ENCODE measurements around the gene ZNF527. TPM values are rescaled to one million over a fixed set of nuclear protein-coding genes. Genes with fewer than 3 reads are reported as not detected.
"Not testable (repeated sequence)": the region's sequence is repeated elsewhere in the genome, so short reads cannot be mapped to it uniquely, and the experiment has no call there.

The ZNF527 gene
- 5.7 TPM for total RNA-seq

- DNase-seq (ENCODE audit: low read depth in 2 of 3, low spot score in 2 of 3), result peak; percentile 91 to 98 (median 97)
These were observed at the start of gene ZNF527 for GRCh38 chr19:37370880-37371661. ZNF527 (plus strand) TSS chr19:37371099; CDS start chr19:37374199, 3,100 bp downstream.

- DNase-seq (ENCODE audit: low read depth in 2 of 3, low spot score in 2 of 3), result peak in 1 of 3 donors; percentile 20
These were observed 41.2 kb upstream of the ZNF527 start for GRCh38 chr19:37329686-37330085.

DNA sequence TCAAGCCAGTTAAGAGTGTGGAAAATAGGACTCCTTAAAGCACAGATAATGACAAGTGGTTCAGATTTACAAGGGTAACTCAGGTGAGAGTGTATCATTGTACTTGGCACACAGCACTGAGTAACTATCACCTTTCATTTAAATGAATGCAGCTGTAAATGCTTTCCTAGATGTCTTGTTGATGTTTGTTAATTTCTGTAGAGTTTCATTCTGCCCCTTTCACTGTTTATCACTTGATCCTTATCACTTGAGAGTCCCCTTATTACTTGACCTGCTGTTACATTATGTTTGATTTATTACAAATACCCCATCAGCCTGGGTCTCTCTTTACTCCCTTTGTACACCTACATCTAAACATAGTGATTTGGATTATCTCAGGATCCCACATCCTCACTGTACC, 38.1 kb upstream of the ZNF527 start:
- no peak for DNase-seq (ENCODE audit: low read depth in 2 of 3, low spot score in 2 of 3)

DNA sequence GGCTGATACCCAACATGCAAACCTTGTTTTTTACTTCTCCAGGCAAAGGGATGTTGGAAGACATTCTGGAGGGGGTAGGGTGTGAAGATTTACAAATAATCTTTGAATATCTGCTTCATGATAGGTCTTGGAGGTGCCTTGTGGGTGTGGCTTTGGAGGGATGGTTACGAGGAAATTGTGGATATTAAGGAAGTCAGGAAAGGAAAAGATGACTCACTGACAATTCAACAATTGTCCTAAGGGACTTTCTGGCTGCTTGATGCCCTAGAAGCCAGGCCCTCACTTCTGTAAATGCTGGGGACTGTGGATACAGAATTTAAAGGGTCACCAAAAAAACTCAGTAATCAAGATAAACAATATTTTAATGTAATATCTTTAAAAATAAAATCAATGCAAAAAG, 37.4 kb upstream of the ZNF527 start:
- DNase-seq (ENCODE audit: low read depth in 2 of 3, low spot score in 2 of 3), result no peak

- peak; percentile 59 to 95 (median 89) for DNase-seq (ENCODE audit: low read depth in 2 of 3, low spot score in 2 of 3)
These were observed 36.5 kb upstream of the ZNF527 start for GRCh38 chr19:37334179-37335071.

DNA sequence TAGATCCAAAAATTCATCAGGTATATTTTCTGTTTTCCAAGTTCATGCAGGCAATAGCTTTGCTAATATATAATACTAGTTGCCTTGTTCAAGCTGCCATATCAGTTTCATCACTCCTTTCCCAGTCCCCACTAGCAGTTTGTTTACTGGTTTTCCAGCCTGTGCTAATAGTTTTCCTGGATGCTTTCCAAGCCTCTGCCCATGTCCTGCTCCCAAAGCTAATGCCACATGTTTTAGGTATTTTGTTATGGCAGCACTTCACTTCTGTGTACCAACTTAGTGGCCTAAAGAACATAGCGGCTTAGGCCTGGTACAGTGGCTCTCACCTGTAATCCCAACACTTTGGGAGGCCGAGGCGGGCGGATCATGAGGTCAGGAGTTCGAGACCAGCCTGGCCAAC, 28.1 kb upstream of the ZNF527 start:
- no peak for DNase-seq (ENCODE audit: low read depth in 2 of 3, low spot score in 2 of 3)

GRCh38 chr19:37346091-37346490, 24.8 kb upstream of the ZNF527 start:
- no peak for DNase-seq (ENCODE audit: low read depth in 2 of 3, low spot score in 2 of 3)

DNA sequence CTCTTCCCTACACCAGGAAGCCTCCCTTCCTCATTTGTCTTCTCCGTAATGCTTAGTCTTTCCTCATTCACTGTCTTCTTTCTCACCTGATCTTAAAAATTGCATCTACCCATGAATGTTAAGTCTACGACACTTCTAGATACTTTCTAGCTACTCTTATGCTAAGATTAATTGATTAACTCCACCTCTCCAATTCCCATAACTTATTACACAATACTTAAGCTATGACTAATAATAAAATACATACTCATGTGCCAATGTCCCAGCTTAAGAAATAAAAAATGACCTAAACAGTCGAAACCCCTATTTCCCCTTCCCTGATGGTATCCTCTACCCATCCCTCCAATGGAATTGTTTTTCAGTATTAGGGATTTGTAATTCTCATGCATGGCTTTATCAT, 22.8 kb upstream of the ZNF527 start:
- no peak for DNase-seq (ENCODE audit: low read depth in 2 of 3, low spot score in 2 of 3)

- no peak for DNase-seq (ENCODE audit: low read depth in 2 of 3, low spot score in 2 of 3)
These were observed 16.9 kb upstream of the ZNF527 start for GRCh38 chr19:37353968-37354367.

DNA sequence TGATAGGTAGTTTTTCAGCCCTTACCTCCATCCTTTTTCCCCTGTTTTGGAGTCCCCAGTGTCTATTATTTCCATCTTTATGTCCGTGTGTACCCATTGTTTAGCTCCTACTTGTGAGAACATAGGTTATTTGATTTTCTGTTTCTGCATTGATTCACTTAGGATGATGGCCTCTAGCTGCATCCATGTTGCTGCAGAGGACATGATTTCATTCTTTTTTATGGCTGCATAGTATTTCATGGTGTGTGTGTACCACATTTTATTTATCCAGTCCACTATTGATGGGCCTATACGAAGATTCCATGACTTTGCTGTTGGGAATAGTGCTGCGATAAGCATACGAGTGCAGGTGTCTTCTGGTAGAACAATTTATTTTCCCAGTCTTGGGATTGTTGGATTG, 15.0 kb upstream of the ZNF527 start:
- no peak for DNase-seq (ENCODE audit: low read depth in 2 of 3, low spot score in 2 of 3)

- DNase-seq (ENCODE audit: low read depth in 2 of 3, low spot score in 2 of 3), result no peak
These were observed 8.9 kb upstream of the ZNF527 start for GRCh38 chr19:37361994-37362393.

DNA sequence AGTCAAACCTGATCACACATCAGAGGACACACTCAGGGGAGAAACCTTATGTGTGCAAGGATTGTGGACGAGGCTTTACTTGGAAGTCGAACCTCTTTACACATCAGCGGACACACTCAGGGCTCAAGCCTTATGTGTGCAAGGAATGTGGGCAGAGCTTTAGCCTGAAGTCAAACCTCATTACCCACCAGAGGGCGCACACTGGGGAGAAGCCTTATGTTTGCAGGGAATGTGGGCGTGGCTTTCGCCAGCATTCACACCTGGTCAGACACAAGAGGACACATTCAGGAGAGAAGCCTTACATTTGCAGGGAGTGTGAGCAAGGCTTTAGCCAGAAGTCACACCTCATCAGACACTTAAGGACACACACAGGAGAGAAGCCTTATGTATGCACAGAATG, 8.2 kb upstream of the ZNF527 start:
- DNase-seq (ENCODE audit: low read depth in 2 of 3, low spot score in 2 of 3), result no peak

GRCh38 chr19:37370386-37370879, 466 bp upstream of the ZNF527 start:
- not testable (repeated sequence) for DNase-seq (ENCODE audit: low read depth in 2 of 3, low spot score in 2 of 3)

- DNase-seq (ENCODE audit: low read depth in 2 of 3, low spot score in 2 of 3), result no peak
These were observed 18.3 kb downstream of the ZNF527 start for GRCh38 chr19:37389234-37389633.

- DNase-seq (ENCODE audit: low read depth in 2 of 3, low spot score in 2 of 3), result not testable (repeated sequence)
These were observed 20.5 kb downstream of the ZNF527 start for GRCh38 chr19:37391399-37391798.

- no peak for DNase-seq (ENCODE audit: low read depth in 2 of 3, low spot score in 2 of 3)
These were observed 30.2 kb downstream of the ZNF527 start for GRCh38 chr19:37401078-37401477.

DNA sequence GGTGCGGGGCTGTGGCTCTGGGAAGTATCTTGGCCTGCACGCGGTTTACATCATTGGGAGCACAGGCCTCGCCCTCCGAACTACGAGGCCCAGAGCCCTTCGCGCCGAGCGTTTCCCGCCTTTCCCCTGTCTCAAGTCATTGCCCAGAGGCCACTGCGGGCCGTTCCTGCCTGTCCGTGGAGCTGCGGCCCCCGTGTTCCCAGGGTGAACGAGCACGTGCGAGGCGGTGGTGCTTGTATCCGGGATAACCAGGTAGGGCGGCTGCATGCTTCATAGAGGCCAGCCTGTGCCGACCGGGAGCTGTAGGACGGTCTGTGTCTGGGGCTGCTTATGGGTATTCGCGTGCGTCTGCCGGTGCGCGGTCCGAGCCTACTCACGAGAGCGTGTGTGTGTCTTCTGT, 32.5 kb downstream of the ZNF527 start:
- DNase-seq (ENCODE audit: low read depth in 2 of 3, low spot score in 2 of 3), result no peak

- DNase-seq (ENCODE audit: low read depth in 2 of 3, low spot score in 2 of 3), result not testable (repeated sequence)
These were observed 35.4 kb downstream of the ZNF527 start for GRCh38 chr19:37406140-37406846.

GRCh38 chr19:37412700-37413099, 41.8 kb downstream of the ZNF527 start:
- no peak for DNase-seq (ENCODE audit: low read depth in 2 of 3, low spot score in 2 of 3)

DNA sequence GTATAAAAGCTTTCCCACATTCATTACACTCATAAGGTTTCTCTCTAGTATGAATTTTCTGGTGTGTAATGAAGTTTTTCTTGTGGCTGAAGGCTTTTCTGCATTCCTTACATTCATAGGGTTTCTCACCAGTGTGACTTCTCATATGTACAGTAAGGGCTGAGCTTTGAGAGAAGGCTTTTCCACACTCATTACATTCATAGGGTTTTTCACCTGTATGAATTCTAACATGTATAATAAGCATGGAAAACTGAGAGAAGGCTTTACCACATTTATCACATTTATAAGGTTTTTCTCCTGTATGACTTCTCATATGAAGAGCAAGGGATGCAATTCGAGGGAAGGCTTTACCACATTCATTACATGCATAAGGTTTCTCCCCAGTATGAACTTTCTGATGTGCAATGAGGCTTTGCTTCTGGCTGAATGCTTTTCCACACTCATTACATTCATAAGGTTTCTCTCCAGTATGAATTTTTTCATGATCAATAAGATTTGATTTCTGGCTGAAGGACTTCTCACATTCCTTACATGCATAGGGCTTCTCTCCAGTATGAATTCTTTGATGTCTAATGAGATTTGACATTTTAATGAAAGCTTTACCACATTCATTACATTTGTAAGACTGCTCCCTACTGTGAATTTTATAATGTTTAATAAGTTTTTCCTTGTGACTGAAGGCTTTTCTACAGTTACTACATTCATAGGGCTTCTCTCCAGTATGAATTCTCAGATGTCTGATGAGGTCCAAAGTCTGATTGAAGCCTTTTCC, 42.6 kb downstream of the ZNF527 start:
- no peak for DNase-seq (ENCODE audit: low read depth in 2 of 3, low spot score in 2 of 3)

Measured in hematopoietic multipotent progenitor cell (in vitro differentiated cells).